ENCODE data around the gene SLC13A3.

SLC13A3 gene

GRCh38 chr20:46646122-46646521, 5.1 kb downstream of the SLC13A3 start:
- Histone ChIP-seq H3K27me3 (ENCODE audit: insufficient read depth, low read length) (0 out of 2 replicates have a peak, but pooled peaks cover 4% of the 10 kb centered on the region), H2AFZ (ENCODE audit: low read length) (no peak overlapping the region), H3K4me3 (ENCODE audit: low read depth, low read length, poor library complexity, severe bottlenecking) (no peak overlapping the region), H4K20me1 (ENCODE audit: insufficient read depth, low read length) (no peaks in the 10 kb centered on the region), H3K79me2 (ENCODE audit: insufficient read depth, low read length) (no peaks in the 10 kb centered on the region), H3K27ac (ENCODE audit: low read depth, low read length, poor library complexity, severe bottlenecking) (no peak overlapping the region), H3F3A (ENCODE audit: insufficient read depth, low read length) (no peaks in the 10 kb centered on the region), H3K4me1 (ENCODE audit: insufficient read depth, low read length, severe bottlenecking) (no peaks in the 10 kb centered on the region), H3K4me2 (ENCODE audit: low read length) (no peak overlapping the region), H3K36me3 (ENCODE audit: insufficient read depth, low read length) (no peaks in the 10 kb centered on the region), H3K9me2 (ENCODE audit: low read depth, low read length) (no peaks in the 10 kb centered on the region), H3K9ac (ENCODE audit: low read length) (no peak overlapping the region), H3K9me3 (ENCODE audit: low read length) (no peaks in the 10 kb centered on the region)
- TF ChIP-seq CTCF (IDR thresholded peaks at IDR 0.05; ENCODE audit: low read length) (no peak), EZH2 (IDR thresholded peaks at IDR 0.05; ENCODE audit: borderline replicate concordance, low read length) (no peak)

- Histone ChIP-seq H3K4me1 (ENCODE audit: insufficient read depth, low read length, severe bottlenecking) (no peaks in the 10 kb centered on the region), H3K79me2 (ENCODE audit: insufficient read depth, low read length) (no peaks in the 10 kb centered on the region), H4K20me1 (ENCODE audit: insufficient read depth, low read length) (no peaks in the 10 kb centered on the region), H3K27ac (ENCODE audit: low read depth, low read length, poor library complexity, severe bottlenecking) (no peak overlapping the region), H3K36me3 (ENCODE audit: insufficient read depth, low read length) (no peaks in the 10 kb centered on the region), H3K9me2 (ENCODE audit: low read depth, low read length) (no peaks in the 10 kb centered on the region), H3K27me3 (ENCODE audit: insufficient read depth, low read length) (0 out of 2 replicates have a peak, but pooled peaks cover 4% of the 10 kb centered on the region), H3F3A (ENCODE audit: insufficient read depth, low read length) (no peaks in the 10 kb centered on the region), H3K9me3 (ENCODE audit: low read length) (no peaks in the 10 kb centered on the region), H3K9ac (ENCODE audit: low read length) (no peak overlapping the region), H3K4me2 (ENCODE audit: low read length) (no peak overlapping the region), H2AFZ (ENCODE audit: low read length) (no peak overlapping the region), H3K4me3 (ENCODE audit: low read depth, low read length, poor library complexity, severe bottlenecking) (no peak overlapping the region)
- TF ChIP-seq EZH2 (IDR thresholded peaks at IDR 0.05; ENCODE audit: borderline replicate concordance, low read length) = no peak
- TF ChIP-seq CTCF (IDR thresholded peaks at IDR 0.05; ENCODE audit: low read length) = no peak
Measured at GRCh38 chr20:46644733-46645132, 6.5 kb downstream of the SLC13A3 start.

GRCh38 chr20:46644160-46644559, 7.1 kb downstream of the SLC13A3 start:
- Histone ChIP-seq H2AFZ (ENCODE audit: low read length) (no peak overlapping the region), H4K20me1 (ENCODE audit: insufficient read depth, low read length) (no peaks in the 10 kb centered on the region), H3K27ac (ENCODE audit: low read depth, low read length, poor library complexity, severe bottlenecking) (no peak overlapping the region), H3F3A (ENCODE audit: insufficient read depth, low read length) (no peaks in the 10 kb centered on the region), H3K27me3 (ENCODE audit: insufficient read depth, low read length) (0 out of 2 replicates have a peak, but pooled peaks cover 4% of the 10 kb centered on the region), H3K9me3 (ENCODE audit: low read length) (no peaks in the 10 kb centered on the region), H3K4me1 (ENCODE audit: insufficient read depth, low read length, severe bottlenecking) (no peaks in the 10 kb centered on the region), H3K4me2 (ENCODE audit: low read length) (no peak overlapping the region), H3K36me3 (ENCODE audit: insufficient read depth, low read length) (no peaks in the 10 kb centered on the region), H3K79me2 (ENCODE audit: insufficient read depth, low read length) (no peaks in the 10 kb centered on the region), H3K9me2 (ENCODE audit: low read depth, low read length) (no peaks in the 10 kb centered on the region), H3K4me3 (ENCODE audit: low read depth, low read length, poor library complexity, severe bottlenecking) (no peak overlapping the region), H3K9ac (ENCODE audit: low read length) (no peak overlapping the region)
- TF ChIP-seq CTCF (IDR thresholded peaks at IDR 0.05; ENCODE audit: low read length) (no peak), EZH2 (IDR thresholded peaks at IDR 0.05; ENCODE audit: borderline replicate concordance, low read length) (no peak)

All from OCI-LY1 (cell line).